NCI-H524 treated with DMSO at 0.1 percent for 48 hours (cell line): ENCODE data around the gene KASH5.
A peak's percentile ranks its signal among the peaks of the same experiment; 100 is the strongest.

ENCODE experiments used
- DNase-seq: peaks from one replicate; lab custom pipeline; 2025; lab: John Stamatoyannopoulos, UW

The KASH5 gene

DNA sequence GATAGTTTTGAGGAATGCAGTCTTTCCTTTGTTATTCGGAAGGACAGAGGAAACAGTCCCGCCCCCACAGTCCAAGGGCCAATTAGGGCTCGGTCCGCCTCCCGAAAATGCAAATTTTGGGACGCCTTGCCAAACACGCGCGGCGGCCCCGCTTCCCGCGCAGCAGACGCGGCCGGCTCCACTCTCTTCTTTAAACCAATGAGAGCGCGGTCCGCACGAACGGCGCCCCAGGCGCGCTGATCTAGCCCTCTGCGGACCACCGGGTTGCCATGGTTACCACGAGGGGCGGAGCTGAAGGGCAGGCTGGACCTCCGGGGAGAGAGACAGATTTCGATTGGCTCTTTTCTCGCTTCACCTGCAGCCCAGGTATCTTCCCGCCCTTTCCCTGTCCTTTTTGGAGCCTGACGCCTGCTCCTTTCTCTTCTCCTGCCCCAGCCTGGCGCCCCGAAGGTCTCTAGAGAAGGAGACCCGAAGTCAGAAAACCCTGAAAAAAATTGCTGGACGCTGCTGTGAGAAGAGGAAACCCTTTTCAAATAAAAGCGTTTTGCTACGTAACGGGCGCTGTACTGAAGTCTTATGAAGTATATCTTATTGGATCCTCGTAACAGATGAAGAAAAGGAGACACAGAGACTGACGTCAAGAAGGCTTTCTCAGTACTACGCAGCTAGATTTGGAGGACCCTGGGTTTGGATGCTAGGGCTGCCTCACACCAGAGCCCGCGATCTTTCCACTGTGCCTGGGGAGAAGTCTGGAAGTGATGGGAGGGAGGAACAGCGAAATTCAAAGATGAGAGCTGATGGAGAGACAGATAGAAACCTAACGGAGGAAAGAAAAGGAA is 33.2 kb downstream of the KASH5 start:
- peak; percentile 60 for DNase-seq

DNA sequence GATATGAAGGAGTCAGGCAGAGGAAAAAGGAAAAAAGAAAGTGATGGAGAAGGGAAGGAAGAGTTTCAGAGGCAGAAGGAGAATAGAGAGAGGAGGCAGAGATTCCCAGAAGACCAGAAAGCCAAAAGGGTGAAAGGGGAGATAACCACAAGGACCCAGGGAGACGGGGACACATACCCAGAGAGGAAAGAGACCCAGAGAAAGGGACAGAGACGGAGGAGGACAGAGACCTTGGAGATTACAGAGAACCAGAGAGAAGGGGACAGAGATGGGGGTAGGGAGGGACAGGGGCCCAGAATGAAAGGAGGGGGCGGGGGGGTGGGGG is 33.8 kb downstream of the KASH5 start:
- DNase-seq: no peak

DNA sequence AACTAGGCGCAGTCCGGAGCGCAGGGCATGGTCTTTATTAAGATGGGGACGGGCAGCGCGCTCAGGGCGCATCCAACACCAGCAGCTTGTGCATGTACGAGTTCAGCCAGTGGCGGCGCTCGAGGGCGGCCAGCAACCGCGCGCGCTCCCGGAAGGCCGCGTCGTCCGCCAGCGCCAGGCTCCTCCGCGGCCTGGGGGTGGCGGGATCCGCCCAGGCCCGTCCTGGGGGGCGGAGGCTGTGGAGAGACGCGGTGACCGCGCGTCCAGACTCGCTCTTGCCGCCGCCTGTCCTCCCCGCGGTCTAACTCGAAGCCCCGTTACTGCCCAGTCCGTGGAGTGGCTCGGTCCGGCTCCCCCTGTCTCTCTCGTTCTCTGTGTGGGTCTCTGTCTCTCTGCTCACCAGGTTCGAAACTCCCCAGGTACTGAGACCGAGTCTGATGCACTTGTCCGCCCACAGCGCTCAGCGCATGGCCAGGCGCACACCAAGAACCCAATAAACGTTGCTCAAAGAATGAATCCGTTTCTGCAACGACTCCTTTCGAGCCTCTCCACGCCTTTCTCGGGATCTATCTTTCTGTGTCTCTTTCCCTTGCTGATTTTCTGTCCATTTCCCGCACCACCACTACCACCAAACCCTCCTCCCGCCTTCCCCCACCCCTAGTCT is 34.5 kb downstream of the KASH5 start:
- peak; percentile 5 for DNase-seq

DNA sequence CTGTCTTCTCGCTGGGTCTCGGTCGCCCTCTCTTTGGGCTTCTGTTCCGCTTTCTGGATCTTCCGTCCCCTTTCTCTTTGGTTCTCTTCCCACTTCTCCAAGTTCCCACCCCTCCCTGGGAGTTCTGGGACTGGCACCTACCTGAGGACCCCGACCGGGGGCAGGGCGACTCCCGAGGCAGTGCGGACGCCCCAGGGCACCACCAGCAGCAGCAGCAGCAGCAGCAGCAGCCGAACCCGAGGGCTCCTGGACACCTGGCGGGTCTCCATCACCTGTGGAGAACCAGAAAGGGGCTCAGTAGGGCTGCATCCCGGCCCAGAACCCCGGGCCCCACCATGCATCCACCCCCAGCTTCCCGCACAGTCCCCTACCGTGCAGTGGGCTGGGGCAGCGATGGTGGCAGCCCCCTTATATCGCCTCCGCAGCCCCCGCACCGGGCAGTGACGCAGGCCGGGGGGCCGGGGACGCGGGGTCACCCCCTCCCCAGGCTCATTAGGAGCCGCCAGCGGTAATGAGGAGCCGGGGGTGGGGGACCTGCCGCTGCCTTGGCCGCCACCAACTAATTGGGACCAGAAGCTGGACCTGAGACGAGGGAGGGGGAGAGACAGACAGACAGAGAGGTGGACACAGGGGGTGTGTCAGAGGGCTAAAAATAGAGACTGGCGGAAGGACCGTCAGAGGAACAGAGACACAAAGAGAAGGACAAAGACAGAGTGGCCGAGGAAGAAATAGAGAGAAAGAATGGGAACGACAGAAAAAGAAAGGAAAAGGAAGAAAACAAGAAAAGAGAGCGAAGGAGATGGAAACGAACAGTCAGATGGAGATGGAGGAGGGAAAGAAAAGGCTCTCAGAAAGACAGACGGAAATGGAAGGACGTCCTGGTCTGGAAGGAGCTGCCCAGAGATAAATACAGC is 35.3 kb downstream of the KASH5 start, which contains the start of gene PTH2:
Gene PTH2 (minus strand): TSS at position 371 of the 914 bp plus-strand sequence. CDS start 102 bp downstream, at position 269.
- no peak for DNase-seq

DNA sequence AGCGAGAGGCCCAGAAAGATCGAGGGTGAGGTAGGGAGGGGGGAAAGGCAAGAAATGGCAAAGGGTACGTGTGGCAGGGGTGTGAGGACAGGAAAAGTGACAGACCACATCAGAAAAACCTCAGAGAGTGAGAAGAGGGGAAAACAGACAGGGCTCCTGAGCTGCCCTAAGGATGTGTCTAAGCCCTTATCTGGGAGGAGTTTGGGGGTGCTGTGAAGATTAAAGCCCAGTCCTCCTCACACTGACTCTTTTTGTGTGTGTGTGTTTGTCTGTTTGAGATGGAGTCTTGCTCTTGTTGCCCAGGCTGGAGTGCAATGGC is 35.9 kb downstream of the KASH5 start:
- DNase-seq: no peak

DNA sequence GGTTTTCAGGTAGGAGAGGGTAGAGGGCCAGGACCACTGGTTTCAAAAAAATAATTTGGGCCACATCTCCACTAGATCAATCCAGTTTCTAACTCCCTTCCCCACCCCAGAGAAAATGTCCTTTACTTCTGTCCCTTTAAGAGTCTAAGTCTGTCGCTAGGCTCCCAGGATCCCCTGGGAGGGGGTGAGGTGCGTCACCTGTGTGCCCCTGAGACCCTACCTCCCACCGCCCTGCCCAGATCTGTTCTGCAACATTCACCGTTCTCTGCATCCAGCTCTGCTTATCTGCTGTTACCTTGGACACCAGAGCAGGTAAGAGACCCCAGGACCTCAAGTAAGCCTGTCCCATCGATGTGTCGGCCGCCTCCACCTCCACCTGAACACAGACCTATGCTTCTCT is 37.1 kb downstream of the KASH5 start, which contains the start of gene GFY:
Gene GFY (plus strand): TSS at position 211 of the 400 bp plus-strand sequence. CDS start 1,043 bp downstream, outside the sequence.
- no peak for DNase-seq

DNA sequence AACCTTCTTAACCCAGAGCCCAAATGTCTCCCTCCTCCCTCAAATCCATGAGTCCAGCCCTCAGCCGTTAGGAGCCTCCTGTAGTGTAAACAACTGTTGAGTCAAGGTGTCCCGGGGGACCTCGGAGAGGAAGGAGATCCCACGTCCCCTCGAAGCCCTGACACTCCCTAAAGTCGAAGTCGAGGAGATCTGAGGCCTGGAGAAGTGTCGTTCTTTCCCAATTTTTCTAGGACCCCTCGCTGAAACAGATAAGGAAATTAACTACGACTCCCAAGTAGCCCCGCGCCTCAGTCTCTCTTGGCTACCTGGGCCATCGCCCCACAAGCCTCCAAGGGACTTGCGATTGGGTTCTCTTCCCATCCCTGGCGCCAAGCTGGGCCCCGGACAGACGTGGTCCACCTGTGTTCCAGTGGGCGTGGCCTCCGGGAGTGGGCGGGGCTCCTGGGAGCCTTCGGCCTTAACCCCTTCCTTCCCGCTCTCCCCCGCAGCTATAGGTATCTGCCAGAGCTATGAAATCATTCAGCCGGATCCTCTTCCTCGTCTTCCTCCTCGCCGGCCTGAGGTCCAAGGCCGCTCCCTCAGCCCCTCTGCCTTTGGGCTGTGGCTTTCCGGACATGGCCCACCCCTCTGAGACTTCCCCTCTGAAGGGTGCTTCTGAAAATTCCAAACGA is 38.0 kb downstream of the KASH5 start:
- no peak for DNase-seq

DNA sequence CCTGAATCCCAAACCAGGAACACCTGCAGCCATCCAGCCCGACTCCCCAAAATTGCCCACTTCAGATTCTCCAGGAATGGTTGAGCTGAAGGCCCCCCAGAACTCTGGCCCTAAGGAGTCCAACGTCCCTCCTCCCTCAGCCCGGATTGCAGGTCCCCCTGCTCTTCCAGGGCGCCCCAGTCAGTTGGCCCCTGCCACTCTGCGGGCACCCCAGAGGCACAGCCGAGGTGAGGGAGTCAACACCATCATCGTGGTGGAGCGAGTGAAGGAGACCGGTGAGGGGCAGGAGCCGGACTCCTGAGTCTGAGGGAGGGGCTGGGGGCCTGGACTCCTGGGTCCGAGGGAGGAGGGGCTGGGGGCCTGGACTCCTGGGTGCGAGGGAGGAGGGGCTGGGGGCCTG is 39.3 kb downstream of the KASH5 start:
- no peak for DNase-seq

DNA sequence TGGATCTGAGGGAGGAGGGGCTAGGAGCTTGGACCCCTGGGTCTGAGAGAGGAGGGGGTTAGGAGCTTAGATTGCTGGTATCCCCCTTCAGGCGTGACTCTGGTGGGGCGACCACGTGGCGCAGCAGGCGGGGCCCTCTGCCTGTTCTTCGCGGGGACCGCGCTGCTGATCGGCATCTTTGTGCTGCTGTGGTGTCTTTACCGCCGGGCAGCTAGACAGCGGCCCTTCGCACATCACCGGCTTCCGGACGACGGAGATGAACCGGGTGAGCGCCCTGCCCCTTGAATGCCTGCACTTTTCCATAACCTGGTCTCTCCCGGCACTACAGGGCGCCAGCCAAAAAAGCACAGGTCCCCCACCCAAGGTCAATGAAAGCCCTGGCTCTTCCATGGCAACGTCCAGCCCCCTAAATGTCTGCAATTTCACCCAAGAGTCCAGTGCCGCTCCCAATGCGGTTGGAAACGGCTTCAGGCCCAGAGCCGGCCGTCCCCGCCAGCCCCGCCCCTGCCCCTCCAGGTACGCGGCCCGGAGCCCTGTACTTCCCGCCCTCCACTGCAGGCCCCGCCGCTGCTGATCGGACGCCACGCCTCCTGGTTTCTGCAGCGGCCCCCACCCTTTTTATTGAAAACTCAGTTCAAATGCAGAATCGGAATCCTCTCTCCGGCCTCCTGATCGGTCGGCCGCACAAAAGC is 40.0 kb downstream of the KASH5 start:
- DNase-seq: no peak

DNA sequence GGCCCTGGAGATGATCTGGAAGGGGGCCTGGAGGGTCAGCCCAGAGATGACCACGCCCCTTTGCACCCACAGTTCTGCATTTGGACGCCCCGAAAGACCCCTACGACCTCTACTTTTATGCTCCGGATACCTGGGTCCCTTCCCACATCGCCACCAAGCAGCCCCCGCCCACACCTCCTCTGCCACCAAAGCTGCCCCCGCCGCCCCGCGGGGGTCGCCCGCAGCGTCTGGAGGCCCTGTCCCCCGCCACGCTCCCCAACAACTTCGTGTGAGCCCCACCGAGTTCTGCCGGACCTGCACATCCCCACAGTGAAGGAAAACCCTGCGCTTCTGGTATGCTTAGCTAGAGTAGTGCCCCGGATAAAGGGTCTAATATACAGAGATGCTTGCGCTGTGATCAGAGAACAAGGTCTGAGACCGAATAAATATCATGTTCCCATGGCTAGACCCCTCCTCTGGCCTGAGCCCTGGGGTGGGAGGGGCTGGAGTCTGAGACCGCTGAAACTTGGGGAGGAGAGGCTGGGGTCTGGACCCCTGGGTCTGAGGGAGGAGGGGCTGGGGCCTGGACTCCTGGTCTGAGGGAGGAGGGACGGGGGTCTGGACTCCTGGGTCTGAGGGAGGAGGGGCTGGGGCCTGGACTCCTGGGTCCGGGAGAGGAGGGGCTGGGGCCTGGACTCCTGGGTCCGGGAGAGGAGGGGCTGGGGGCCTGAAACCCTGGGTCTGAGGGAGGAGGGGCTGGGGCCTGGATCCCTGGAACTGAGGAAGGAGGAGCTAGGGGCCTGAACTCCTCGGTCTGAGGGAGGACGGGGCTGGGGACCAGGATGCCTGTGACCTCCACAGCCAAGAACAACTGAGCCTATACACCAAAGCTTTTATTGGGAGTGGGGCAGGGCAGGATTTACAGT is 40.8 kb downstream of the KASH5 start:
- no peak for DNase-seq

DNA sequence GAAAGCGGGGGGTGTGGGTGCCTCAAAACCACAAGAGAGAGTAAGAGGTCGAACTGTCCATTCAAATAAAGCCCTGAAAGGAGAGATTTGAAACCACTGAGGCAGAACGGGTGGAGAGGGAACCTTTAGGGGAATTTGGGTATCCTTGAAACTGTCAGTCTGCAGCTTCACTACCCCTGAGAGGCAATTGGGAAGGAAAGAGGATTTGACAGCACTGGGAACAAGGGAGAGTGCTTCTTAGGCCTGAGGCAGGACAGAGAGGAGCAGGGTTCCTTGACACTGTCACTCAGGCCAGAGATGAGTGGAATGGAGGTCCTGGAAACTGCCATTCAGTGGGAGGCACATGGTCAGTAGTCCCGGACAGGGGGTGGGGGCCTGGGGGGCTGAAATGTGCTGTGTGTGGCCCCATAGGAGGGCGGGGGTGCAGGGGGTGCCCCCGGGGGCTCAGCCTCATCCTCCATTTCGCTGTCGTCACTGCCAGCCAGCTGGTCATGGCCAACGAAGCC is 42.2 kb downstream of the KASH5 start:
- DNase-seq: no peak

DNA sequence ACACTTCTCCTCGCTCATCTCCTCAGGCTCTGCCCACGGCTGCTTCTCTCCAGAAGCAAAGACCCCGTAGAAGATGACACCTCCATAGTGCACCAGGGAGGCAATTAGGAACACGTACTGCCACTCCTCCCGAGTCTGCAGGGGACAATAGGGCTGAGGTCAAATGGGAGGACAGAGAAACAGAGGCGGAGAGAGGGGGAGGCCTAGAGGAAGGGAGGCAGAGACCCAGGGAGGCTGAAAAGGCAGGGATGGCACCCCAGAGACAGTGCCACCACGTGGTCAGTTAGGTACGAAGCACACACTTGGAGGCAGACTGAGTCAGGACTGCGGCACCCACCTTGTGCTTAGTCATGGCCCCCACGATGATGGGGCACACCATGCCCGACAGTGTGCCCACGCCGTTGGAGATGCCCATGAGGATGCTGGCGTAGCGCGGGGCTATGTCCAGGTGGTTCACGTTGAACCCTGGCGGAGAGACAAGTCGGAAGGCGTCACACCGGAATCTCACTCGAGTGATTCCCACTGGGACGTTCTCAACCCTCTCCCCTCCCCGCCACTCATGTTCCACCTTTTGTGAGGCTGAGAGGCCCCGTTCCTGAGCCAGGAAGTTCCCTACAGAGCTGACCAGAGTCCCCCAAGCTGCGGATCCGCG is 42.8 kb downstream of the KASH5 start:
- no peak for DNase-seq

DNA sequence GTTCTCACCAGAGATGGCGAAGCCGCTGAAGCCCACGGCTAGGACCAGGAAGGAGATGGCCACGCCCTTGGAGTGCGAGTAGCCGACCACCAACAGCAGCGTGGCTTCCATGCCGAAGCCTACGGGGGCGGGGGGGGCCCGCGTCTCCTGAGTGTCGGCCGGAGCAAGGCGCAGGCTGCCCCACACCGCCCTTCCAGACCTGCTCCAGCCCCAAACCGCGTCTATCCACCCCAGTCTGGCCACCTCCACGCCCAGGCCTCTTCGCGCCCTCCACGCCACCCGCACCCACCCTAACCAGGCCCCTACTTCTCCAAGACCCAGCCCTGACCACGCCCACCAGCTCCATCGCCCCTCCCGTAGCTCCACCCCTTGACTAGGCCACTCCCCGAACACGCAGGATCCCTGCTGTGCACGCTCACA is 43.3 kb downstream of the KASH5 start:
- DNase-seq: no peak

DNA sequence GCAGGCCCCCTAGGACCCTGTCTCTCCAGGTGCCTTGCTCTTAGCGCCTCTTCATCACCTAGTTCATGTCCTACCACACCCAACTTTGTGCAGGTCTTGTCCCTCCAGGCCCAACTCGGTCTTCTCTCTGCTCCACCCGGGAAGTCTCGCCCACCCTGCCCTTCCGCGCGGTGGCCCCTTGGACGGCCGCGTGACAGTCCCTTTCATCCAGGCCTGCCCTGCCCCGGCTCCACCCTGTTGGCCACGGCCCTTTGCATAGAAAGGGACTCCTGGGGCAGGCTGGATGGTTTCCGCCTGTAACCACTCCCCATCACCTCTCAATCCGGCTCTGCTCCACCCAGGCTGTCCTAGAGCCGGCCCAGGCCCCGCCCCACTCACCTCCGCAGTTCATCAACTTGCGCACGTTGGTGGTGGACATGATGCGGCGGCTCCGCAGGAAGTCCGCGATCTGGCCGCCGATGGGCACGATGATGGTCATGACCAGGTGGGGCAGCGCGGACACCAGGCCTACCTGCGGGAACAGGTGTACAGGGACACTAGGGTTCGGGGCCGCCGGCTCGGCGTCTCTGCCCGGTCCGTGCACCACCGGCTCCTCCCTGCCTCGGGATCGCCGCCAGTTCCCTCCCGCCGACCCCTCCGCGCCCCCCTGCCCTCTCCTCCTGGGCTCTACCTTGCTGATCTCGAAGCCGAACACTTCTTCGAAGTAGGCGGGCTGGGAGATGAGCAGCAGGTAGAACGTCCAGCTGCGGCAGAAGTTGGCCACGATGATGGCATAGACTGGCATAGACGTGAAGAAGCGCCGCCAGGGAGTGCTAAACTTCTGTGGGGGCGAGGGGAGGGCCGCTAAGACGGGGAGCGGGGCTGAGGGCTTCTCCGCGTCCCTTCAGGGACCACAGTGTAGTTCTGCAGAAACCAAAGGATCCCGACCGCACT is 44.4 kb downstream of the KASH5 start:
- no peak for DNase-seq

DNA sequence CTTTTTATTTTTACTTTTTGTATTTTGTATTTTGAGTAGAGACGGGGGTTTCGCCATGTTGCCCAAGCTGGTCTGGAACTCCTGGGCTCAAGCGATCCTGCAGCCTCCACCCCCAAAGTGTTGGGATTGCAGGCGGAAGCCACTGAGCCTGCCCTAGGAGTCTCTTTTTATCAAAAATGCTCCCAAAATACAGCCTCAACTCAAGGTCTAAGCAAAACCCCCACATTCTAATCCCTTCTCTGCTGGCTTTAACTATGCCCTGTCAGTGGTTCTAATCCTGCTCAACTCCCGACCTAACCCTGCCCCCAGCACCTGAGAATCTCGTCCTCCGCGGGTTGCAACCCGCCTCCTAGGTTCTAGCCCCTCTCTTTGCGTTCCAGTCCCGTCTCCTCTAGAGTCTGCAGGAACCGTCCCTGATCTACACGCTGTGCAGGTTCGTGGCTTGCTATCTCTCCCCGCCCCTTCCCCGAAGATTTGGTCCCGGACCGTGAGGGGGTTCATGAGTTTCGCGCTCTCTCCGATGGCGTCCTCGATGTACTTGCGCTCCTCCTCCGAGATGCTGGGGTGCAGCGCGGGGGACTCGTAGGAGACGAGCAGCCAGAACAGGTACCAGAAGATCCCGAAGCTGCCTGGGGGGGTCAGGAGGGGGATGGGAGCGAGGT is 45.3 kb downstream of the KASH5 start:
- DNase-seq: no peak

DNA sequence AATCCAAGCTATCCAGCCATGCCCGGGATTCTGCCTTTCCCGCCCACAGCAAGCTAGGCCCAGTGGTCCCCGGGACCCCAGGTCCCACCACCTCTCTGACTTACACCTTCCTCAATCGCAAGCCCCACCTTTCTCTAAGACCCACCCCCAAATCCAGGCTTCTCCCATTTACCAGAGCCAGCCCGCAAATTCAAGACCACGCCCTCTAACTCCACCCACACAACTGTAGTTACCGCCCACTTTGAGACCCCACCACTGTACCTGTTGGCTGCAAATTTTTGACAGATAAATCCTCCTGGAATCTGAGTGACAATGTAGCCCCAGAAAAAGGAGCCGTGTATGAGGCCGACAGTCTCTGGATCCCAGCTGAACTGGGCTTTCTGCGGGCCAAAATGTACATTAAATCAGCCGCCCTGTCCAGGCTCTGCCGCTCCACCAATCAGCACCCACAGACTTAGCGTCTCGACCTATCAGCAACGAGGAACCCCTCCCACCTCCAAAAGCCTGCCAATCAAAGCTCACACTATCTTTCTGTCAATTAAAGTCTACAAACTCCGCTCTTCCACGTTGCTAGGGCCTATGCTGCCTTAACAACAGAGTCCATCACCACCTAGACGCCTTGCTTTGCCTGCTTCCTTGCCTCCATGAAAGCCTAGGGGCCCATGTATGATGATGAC is 47.0 kb downstream of the KASH5 start:
- no peak for DNase-seq

DNA sequence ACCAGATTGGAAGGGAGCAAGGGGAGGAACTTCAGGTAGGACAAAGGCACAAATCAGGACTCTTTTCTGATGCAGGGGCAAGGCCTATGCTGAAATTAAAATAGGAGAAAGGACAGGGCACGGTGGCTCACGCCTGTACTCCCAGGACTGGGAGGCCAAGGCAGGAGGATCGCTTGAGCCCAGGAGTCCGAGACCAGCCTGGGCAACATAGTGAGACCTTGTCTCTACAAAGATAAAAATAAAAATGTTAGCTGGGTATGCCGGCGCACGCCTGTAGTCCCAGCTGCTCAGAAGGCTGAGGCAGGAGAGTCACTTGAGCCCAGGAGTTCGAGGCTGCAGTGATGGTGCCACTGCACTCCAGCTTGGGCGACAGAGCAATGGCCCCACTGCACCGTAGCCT is 47.6 kb downstream of the KASH5 start:
- DNase-seq: no peak
